Stimulated activated naive CD8-positive, alpha-beta T cell treated with anti-CD3 and anti-CD28 coated beads, Interleukin-15, Interleukin-2, amounts not matched to agents 100 U/mL and 50 U/mL, for 24 hours (primary cell): Measurements from ENCODE around the gene HIPK2.

Experiments
- ATAC-seq: fragments of 150-1000 bp; cut with Tn5 transposase; one replicate; pipeline ENCODE4 v1.10.0; 2021
- DNase-seq: peaks from one replicate; pipeline ENCODE4 v3.0.0; 2021

HIPK2 gene

GRCh38 chr7:139648391-139648861 is 129.4 kb downstream of the HIPK2 start:
- DNase-seq (no peak), ATAC-seq (no peak)

- DNase-seq (no peak), ATAC-seq (no peak)
Measured at GRCh38 chr7:139647814-139648390, 129.9 kb downstream of the HIPK2 start.

GRCh38 chr7:139647085-139647484 is 130.7 kb downstream of the HIPK2 start:
- peak; percentile 21 for DNase-seq
- peak; percentile 42 for ATAC-seq

- no peak for ATAC-seq
Measured at GRCh38 chr7:139646566-139646965, 131.2 kb downstream of the HIPK2 start.

GRCh38 chr7:139645572-139646523 is 131.9 kb downstream of the HIPK2 start:
- ATAC-seq (no peak), DNase-seq (peak; percentile 89)

More at GRCh38 chr7:139646566-139646965, 131.2 kb downstream of the HIPK2 start:
- no peak for DNase-seq

- DNase-seq: peak; percentile 31
- peak; percentile 47 for ATAC-seq
Measured at GRCh38 chr7:139643951-139644585, 133.7 kb downstream of the HIPK2 start.

- ATAC-seq: no peak
- no peak for DNase-seq
Measured at GRCh38 chr7:139642283-139642682, 135.5 kb downstream of the HIPK2 start.

- ATAC-seq (no peak), DNase-seq (no peak)
Measured at GRCh38 chr7:139641337-139641992, 136.3 kb downstream of the HIPK2 start.

GRCh38 chr7:139640681-139641080 is 137.1 kb downstream of the HIPK2 start:
- no peak for ATAC-seq
- no peak for DNase-seq

- no peak for ATAC-seq
- no peak for DNase-seq
Measured at GRCh38 chr7:139639563-139639962, 138.2 kb downstream of the HIPK2 start.

GRCh38 chr7:139635526-139636302 is 142.1 kb downstream of the HIPK2 start:
- DNase-seq: peak; percentile 63

GRCh38 chr7:139634087-139634486 is 143.7 kb downstream of the HIPK2 start:
- ATAC-seq (no peak), DNase-seq (no peak)

More at GRCh38 chr7:139635526-139636302, 142.1 kb downstream of the HIPK2 start:
- ATAC-seq: peak; percentile 97

- no peak for ATAC-seq
- DNase-seq: no peak
Measured at GRCh38 chr7:139631520-139632031, 146.2 kb downstream of the HIPK2 start.

- ATAC-seq: no peak
Measured at GRCh38 chr7:139630643-139631519, 146.9 kb downstream of the HIPK2 start.

GRCh38 chr7:139629392-139630082 is 148.3 kb downstream of the HIPK2 start:
- ATAC-seq (no peak), DNase-seq (no peak)

More at GRCh38 chr7:139630643-139631519, 146.9 kb downstream of the HIPK2 start:
- no peak for DNase-seq

- no peak for ATAC-seq
- no peak for DNase-seq
Measured at GRCh38 chr7:139627831-139628230, 150.0 kb downstream of the HIPK2 start.

GRCh38 chr7:139626817-139627216 is 151.0 kb downstream of the HIPK2 start:
- DNase-seq (no peak), ATAC-seq (peak; percentile 44)

GRCh38 chr7:139623518-139623917 is 154.3 kb downstream of the HIPK2 start:
- ATAC-seq (peak; percentile 50), DNase-seq (no peak)

GRCh38 chr7:139620676-139621344 is 157.0 kb downstream of the HIPK2 start:
- DNase-seq (peak; percentile 77), ATAC-seq (peak; percentile 70)
